Measurements from ENCODE around the gene CDH13.

The CDH13 gene

DNA sequence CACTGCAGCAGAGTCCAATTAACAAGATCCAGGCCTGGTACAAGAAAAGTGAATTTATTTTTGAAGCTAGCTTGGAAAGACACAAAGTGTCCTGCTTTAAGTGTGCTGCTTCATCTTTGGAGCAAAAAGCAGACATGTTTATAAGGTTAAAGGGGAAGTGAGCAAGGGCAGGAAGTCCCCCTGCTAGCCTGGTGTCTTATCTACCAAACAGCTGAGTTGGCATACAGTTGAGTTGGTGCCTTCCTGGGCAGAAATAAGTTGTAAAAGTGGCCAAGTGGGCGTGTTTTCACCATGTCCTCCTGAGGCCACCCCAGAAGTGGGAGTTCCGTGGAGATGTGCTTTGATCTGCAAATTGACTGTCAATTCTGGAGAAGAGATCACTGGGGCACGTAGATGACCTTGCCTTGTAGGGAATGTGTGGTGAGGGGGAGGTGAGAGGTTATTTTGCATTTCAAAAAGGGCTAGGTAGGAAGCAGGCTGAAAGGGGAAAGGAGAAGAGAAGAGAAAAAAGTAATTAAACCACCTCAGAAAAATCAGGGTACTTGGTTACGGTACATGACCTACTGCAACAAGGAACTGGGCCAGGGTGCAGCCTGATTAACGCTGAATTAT is 1142.7 kb downstream of the CDH13 start:
- no peak for TF ChIP-seq POLR2A (IDR thresholded peaks at IDR 0.05; ENCODE audit: low read depth, low read length)
- FAIRE-seq (no peak), DNase-seq (ENCODE audit: insufficient read length, low spot score) (no peak)

- DNase-seq (ENCODE audit: insufficient read length, low spot score), result no peak
- no peak for TF ChIP-seq POLR2A (IDR thresholded peaks at IDR 0.05; ENCODE audit: low read depth, low read length)
- FAIRE-seq, result no peak
Observed at GRCh38 chr16:83771306-83771942, 1144.7 kb downstream of the CDH13 start.

- no peak for FAIRE-seq
- DNase-seq (ENCODE audit: insufficient read length, low spot score), result no peak
- no peak for TF ChIP-seq POLR2A (IDR thresholded peaks at IDR 0.05; ENCODE audit: low read depth, low read length)
Observed at GRCh38 chr16:83772806-83773205, 1146.0 kb downstream of the CDH13 start.

DNA sequence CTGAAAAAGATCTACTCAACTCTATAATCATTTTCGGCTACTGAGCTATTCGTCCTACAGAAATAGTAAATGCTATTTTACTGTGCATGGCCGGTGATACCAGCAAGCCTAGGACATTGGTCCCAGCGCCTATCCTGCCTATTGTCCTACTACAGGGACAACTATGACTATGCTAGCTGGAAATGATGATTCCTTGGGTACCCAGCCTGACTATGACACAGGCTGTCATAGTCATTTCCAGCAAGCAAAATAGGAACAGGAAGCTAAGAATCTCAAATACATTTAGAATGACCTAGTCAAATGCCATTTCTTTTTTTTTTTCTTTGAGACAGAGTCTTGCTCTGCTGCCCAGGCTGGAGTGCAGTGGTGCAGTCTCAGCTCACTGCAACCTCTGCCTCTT is 1147.3 kb downstream of the CDH13 start:
- DNase-seq (ENCODE audit: insufficient read length, low spot score), result no peak
- FAIRE-seq, result no peak
- no peak for TF ChIP-seq POLR2A (IDR thresholded peaks at IDR 0.05; ENCODE audit: low read depth, low read length)

DNA sequence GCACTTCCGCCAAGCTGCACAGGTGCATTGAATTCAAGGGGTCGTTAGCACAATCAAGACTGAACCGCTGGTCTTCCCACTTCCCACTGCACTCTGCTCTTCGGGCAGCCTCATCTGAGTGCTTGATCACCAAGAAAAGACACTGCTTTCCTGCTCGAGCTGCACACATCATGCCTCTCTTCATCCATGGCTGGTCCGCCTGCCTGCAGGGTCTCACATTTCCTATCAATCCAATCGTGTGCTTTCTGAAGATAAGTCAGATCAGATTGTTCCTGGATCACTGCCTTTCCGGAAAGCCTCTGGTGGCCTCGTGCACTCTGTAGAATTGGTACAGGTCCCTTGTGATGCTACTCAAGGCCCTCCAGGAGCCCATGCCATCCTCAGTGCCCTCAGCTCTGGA is 1150.2 kb downstream of the CDH13 start:
- no peak for FAIRE-seq
- no peak for DNase-seq (ENCODE audit: insufficient read length, low spot score)
- no peak for TF ChIP-seq POLR2A (IDR thresholded peaks at IDR 0.05; ENCODE audit: low read depth, low read length)

- FAIRE-seq, result no peak
- no peak for DNase-seq (ENCODE audit: insufficient read length, low spot score)
- TF ChIP-seq POLR2A (IDR thresholded peaks at IDR 0.05; ENCODE audit: low read depth, low read length), result no peak
Observed at GRCh38 chr16:83779886-83780285, 1153.1 kb downstream of the CDH13 start.

- no peak for FAIRE-seq
Observed at GRCh38 chr16:83785455-83785854, 1158.7 kb downstream of the CDH13 start.

DNA sequence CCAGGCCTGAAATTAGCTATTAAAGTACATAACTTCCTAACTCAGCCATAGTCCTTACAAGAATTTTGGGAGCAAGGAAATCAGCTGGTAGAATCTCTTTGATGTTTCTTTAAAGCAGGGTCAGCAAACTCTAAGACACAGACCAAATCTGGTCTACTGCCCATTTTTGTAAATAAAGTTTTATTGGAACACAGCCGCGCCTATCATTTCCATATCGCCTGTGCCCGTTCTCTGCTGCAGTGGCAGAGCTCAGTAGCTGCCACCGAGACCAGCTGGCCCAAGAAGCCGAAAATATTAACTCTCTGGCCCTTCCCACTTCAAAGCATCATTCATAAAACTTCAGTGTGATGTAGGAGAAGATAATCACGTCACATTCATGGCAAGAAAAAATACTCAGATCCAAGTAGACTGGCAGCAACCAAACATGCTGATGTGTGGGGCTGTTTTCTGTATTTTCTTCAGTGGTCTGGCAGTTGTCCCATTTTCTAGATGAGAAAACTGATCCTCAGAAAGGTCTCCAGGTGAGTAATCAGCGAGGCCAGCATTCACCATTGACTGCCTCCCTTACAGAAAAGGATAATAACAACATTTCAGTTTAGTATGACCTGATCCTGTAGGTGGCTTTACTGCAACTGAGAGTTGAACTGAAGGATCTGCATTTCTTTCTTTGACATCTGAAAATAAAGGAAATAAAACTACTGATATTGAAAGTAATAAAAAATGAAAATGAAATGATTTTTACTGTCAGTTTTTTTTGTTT is 1163.1 kb downstream of the CDH13 start:
- FAIRE-seq, result no peak
- no peak for DNase-seq (ENCODE audit: insufficient read length, low spot score)
- no peak for TF ChIP-seq POLR2A (IDR thresholded peaks at IDR 0.05; ENCODE audit: low read depth, low read length)

More at GRCh38 chr16:83785455-83785854, 1158.7 kb downstream of the CDH13 start:
- DNase-seq (ENCODE audit: insufficient read length, low spot score), result no peak
- no peak for TF ChIP-seq POLR2A (IDR thresholded peaks at IDR 0.05; ENCODE audit: low read depth, low read length)

DNA sequence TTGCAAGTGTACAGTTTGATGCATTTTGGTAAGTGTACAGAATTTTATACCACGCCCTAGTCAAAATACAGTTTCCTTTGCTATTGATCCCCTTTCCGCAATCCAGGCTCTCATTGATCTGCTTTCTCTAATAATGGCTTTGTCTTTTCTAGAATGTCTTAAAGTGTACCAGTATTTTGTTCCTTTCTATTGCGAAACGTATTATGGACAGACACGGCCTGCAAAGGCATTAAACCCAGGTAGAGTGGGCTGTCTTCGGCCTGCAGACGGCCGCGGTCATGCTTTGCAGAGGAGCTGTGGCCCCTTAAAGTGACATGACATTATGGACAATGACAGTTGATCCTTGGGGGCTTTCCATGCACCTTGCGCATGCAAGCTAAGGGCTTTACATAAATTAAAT is 1165.1 kb downstream of the CDH13 start:
- DNase-seq (ENCODE audit: insufficient read length, low spot score) (no peak), FAIRE-seq (no peak)
- TF ChIP-seq POLR2A (IDR thresholded peaks at IDR 0.05; ENCODE audit: low read depth, low read length), result no peak

GRCh38 chr16:83792391-83792790 is 1165.6 kb downstream of the CDH13 start:
- DNase-seq (ENCODE audit: insufficient read length, low spot score), result no peak
- no peak for FAIRE-seq
- no peak for TF ChIP-seq POLR2A (IDR thresholded peaks at IDR 0.05; ENCODE audit: low read depth, low read length)

- no peak for FAIRE-seq
Observed at GRCh38 chr16:83793179-83793578, 1166.4 kb downstream of the CDH13 start.

DNA sequence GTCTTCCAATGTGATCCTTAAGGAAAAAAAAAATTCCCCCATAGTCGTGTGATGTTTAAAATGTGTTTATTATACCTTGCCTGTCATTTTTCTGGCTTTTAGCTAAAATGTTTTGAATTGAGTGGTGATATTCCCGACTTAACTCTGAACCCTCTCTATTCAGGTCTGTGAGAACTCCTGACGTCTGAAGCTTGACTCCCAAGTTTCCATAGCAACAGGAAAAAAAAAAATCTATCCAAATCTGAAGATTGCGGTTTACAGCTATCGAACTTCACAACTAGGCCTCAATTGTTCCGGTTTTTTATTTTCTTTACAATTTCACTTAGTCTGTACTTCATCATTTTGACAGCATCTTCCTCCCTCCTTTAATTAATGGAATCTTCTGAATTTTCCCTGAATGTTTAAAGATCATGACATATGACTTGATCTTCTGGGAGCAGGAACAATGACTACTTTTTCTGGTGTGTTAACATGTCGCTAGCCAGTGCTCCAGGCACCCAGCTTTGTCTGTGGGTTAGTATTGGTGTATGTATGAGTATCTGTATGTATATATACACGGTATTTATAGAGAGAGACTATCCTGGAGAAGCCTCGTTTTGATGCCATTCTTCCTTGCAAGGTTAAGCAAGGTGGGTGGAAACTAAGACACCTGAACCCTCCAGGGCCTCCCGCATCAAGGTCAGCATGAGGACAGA is 1168.2 kb downstream of the CDH13 start:
- DNase-seq (ENCODE audit: insufficient read length, low spot score) (no peak), FAIRE-seq (no peak)
- TF ChIP-seq POLR2A (IDR thresholded peaks at IDR 0.05; ENCODE audit: low read depth, low read length), result no peak

More at GRCh38 chr16:83793179-83793578, 1166.4 kb downstream of the CDH13 start:
- no peak for TF ChIP-seq POLR2A (IDR thresholded peaks at IDR 0.05; ENCODE audit: low read depth, low read length)
- no peak for DNase-seq (ENCODE audit: insufficient read length, low spot score)

- FAIRE-seq, result no peak
- DNase-seq (ENCODE audit: insufficient read length, low spot score), result no peak
- no peak for TF ChIP-seq POLR2A (IDR thresholded peaks at IDR 0.05; ENCODE audit: low read depth, low read length)
Observed at GRCh38 chr16:83797013-83797412, 1170.2 kb downstream of the CDH13 start.

DNA sequence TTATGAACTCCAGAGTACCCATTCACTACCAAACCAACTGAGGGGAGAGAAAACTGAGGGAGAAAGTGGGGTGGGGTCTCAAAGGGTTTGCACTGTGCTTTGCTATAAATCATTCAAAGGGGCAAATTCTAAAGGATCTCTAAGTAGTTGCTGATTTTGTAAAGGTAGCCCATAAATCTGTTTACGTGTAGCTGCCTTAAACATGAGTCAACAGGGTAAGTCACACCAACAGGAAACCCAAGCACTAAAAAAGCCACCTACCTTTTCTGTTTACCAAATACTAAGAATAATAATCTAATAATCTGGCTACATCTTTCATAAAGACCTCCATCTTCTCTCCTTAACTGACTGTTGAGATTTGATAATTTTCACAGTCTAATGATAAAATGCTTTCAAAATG is 1172.6 kb downstream of the CDH13 start:
- no peak for FAIRE-seq
- TF ChIP-seq POLR2A (IDR thresholded peaks at IDR 0.05; ENCODE audit: low read depth, low read length), result no peak
- no peak for DNase-seq (ENCODE audit: insufficient read length, low spot score)

Measured in H54 (cell line).